Pons (tissue), 1 donor: ENCODE data around the gene RASGRP2.
A peak's percentile ranks its signal among the peaks of the same experiment; 100 is the strongest.

Source experiments
- DNase-seq: peaks from one replicate; pipeline ENCODE4 v3.0.0-alpha.2; 2016; ENCODE audit warnings: low spot score

The RASGRP2 gene

DNA sequence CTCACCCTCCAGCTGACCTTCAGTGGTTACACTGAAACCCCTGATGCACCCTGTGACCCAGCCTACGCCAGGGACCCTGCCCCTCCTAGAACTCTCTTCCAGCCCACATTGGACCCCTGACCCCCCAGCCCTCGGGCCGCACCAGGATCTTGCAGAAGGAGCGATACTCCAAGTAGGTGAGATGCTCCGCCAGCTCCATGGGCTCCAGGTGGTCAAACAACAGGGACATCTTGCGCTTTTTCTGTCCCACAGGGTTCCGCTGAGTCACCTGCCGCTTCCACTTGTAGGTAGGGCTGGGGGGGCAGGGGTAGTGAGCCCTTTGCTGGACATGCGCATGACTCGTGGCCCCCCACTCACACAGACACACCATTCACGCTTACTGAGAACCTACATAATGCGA lies 4.1 kb downstream of the RASGRP2 start:
- DNase-seq = no peak

DNA sequence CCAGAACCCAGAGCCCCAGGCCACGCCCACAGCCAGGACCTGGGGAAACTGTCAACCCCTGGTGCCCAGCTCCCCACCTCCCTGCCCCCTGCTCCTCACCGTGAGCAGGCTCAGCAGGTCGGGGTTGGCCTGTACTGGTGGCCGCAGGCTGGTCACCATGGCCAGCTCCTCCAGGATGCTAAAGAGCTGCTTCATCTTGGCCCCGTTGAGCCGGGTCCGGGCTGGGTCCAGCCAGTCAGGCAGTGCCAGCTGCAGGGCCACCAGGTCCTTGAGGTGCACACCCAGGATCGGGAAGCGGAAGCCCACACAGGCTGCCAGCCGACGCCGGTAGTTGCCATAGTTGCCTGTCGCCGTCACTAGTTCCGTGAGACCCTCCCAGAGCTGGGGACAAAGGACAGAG lies 7.3 kb downstream of the RASGRP2 start:
- DNase-seq = no peak

DNA sequence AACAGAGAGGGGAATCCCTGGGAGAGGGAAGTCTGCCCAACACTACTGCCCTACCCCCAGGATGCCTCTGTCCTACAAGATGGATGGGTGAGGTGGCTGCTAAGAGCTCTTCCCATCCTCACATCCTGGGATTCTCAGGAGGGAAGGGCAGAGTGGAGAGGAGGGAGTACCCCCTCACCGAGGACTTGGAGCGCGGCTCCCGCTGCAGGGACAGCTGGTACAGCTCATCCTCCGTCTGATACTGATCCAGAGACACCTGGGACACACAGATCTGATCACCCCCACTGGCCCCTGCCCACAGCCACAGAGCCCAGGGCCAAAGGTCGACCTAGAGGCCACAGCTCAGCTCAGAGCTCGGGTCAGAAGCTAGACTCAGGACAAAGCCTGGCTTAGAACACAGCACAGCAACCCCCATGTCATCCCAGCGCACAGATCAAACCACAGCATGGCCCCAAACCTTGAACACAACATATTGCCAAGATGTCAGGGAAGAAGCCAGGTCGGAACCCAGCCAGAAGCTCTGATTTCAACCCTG lies 8.2 kb downstream of the RASGRP2 start:
- DNase-seq = no peak

DNA sequence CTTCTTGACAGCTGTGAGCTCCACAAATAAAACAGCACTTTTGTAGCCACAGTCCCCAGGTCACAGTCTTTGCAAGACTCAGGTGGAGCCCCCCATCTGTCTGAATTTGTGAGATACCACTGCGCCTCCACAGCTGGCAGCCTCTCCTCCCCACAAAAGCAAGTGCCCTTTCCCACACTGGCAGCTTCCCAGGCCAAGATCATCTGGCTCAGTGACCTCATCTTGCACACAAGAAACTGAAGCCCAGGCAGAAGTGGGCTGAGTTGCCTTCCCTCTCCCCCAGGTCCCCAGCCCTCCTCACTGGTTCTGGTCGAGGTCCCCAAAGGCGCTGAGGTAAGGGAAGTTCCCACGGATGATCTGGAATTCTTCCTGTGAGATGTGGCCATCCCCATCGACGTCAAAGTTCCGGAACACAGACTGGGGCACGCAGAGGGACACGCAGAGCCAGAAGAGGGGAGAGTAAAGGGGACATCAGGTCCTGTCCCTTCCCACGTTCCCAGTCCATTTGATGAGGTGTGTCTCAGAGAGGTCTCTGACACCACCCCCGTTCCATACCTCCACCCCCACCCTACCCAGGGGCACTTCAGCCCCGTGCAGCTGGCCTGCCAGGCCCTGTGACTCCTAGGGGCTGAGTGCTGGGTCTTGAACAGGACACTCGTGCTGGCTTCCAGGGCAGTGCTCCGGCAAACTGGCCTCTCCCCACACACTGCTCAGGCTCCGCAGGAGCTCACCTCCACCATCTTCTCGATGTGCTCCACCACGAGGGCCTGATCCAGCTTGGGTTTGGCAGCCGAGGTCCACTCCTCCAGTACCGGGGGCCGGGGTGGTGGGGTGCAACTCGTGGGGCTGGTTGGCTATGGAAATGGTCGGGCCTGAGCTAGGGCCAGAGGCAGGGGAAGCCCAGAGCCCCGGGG lies 8.9 kb downstream of the RASGRP2 start:
- no peak for DNase-seq

DNA sequence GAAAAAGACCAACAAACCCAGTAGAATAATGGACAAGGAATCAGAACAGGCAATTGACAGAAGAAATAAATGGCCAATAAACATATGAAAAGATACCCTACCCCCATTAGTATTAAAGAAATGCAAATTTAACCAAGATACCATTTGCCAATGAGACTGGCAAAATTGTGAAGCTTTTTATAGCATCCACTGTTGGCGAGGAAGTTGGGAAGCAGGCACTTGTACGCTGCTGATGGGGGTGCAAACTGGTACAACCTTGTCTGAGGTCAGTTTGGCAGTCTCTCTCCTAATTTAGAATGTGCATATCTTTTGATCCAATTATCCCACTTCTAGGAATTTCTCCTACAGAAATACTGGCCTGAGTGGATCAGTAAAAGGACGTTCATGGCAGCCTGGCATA lies 12.3 kb downstream of the RASGRP2 start:
- no peak for DNase-seq

DNA sequence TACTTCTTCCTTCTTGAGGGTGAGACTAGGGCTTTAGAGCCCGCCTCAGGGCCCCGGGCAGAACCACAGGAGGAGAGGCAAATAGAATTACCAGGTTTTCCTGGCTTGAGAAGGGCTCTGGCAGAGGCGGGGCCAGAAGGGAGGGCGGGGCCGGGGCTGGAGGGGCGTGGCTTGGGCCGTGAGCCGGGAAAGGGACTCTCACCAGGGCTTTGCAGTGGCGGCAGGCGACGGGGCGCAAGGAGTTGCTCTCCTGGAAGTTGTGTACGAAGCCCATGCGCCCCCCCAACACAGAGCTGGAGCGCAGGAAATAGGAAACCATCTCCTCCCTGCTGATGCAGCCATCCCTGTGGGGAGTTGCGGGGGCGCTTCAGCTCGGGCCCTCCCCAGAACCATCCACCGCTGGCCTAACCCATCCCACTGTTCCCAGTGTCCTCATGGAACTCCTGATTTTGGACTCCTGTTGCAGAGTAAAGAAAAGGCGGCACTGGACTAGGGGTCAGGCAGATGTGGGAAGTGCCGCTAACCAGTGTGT lies 14.0 kb downstream of the RASGRP2 start:
- DNase-seq = no peak

DNA sequence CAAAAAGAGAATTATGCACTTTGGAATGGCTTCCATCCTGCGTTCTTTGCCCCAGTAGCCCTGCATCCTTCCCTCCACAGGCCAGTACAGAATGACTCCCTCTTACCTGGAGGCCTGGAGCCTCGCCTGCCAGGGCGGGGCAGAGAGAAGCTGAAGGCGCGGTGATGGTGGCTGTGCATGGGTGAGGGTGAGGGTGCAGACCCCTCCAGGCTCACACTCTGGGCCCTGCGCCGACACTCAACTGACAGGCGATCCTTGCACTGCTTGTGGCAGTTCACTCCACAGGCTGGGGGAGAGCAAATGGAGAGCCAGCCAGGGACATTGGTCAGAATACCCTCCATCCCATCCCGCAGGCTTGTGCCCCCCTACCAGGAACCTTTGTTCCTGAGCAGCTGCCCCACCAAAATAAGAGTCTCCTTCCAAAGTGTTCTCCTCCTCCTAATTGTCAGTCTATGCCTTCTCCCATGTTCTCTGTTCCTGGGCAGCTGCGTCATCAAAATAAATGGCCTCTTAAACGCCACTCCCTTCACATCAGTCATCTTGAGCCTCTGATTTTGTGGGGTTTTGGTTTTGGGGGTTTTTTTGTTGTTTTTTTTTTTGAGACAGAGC lies 15.1 kb downstream of the RASGRP2 start:
- DNase-seq = no peak

DNA sequence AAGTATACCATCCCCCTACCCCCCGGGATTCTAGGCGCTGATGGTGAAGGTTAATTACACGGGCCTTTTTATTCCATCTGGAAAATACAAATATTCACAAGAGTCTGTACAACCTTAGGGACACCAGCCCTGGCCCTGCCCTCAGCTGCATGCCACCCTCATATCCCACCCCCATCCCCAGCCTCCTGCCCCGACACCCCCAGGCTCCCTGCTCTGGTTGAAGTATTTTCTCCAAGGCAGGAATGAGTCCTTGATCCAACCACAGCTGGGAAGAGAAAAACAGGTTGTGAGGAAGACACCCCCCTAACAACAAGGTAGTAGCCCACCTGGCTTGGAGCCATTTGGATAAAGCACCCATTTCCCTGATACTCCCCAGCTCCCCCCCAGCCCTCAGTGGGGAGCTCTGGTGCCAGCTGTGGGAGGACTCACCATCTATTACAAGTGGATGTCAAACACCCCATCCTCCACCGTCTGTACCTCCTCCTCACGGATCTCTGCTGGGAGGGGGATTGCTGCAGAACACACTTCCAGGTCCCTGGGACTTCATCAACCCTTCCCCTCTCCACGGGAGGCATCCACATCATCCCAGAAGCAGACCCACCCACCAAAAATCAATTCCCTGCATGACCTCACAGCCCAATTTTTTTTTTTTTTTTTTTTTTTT lies 16.9 kb downstream of the RASGRP2 start:
- no peak for DNase-seq

DNA sequence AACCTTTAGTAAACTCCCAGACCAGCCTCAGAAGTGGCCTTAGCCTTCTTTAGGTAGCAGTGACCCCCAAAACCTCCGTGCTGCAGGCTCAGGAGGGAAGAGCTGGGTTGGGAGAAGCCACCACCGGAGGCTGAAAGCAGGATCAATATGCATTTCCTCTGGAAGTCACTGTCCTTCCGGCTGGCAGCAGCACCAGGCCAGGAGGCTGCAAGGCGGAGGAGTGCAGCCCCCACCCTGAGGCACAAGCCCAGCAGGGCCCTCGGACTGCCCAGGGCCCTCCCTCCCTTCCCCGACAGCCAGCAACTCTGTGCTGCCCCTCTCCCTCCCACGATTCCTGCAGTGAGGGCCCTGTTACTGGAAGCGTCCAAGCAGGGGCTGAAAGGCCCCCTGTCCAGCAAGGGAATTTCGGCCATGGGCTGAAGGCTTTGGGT lies 17.7 kb downstream of the RASGRP2 start:
- no peak for DNase-seq

DNA sequence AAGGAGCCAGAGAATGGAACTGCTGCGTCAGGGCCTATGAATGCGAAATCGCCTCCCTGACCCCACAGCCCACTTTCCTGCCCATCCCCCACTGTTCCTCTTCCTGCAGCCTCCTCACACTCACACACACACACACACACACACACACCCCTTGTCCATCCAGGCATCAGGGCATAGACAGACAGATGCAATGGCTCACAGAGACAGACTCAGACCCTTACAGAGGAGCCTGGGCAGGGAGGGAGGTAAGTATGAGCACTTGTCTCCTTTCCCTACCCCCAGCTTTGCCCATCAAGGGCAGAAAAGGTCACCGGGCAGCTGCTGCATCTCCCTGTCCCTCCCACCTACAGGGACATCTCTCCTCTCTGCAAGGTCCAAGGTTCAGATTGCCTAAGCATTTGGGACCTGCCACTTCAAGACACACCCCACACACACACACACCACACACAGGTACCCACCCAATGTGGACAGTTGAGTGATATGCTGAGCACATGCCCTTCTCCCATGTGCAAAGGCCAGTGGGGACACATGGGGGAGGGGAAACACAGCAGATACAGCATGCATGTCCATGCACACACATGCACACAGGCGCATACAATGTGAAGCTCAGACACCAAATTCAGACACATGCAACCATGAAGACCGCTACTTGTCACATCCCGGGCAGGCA lies 18.9 kb downstream of the RASGRP2 start:
- no peak for DNase-seq

DNA sequence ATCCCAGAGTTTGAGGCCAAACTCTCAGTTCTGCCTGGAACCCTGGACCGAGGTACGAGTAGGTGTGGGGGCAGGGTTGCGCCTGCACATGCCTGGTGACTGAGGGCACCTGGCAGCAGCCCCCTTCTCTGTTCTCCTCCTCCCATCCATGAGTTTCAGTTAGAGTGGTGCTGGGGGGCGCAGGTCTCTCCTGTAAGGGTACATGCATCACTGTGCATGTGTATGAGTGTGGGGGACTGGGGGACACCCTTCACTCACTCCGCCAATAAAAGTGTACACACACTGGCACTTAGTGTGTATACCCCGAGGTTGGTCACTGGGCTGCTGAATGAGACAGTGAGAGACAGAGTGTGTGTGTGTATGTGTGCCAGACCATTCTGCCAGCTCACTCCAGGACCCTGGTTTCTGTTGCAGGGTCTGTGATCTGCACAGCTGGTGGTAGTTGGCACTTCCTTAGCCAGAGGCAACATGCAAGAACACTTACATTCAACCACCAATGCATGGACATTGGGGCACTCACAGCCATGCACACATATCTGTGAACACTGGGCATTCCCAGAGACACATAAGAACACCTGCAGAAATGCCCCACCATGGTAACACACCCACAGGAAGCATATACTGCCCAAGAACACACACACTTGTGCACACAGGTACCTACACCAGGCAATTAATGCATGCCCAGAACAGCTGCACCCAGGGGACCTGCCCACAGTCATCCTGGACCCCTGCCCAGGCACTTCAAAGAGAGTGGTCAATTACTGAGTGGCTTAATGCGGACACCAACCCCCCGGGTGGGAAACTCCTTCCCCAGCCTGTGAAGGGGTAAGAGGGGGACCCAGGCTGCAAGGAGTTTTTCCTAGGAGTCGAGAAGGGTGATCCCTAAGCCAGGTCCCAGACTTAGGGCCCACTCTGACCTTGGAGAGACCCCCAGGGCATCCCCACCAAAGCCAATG lies 19.8 kb downstream of the RASGRP2 start:
- no peak for DNase-seq

DNA sequence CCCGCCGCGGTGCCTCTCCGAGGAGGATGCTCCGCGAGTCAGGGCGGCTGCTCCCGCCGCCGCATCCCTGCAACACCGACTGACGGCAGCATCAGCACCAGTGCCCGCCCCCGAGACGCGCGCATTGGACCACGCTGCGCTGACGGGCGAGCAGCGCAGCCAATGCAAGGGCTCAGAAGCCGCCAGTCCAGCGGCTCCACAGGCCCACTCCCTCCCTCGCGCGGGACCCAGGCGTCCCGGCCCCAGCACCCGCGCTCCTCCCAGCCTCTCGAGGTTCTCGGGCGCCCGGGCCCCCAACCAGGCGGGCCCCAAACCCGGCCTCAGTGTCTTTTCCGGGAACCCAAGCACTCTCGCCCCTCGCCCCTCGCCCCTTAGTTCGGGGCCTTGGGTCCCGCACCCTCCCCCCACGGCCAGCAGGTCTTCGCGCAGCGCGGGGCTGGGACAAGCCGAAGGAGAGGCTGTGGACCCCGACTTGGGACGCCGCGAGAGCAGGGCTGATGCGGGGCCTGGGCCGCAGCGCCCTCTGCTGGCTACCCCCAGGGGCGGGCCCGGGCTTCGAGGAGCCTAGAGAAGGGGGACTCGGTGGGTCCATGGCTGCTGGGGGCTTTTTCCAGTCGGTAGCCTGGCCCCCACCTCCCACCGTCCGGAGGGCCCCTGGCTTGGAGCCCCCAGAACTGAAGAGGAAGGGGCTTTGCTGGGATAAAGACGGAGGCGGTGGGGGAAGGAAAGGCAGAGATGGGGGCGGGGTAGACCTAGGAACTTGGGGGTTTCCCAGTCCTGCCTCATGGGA lies 20.6 kb downstream of the RASGRP2 start, which contains the start of gene NRXN2:
Gene NRXN2 (minus strand): TSS at position 81 of the 790 bp plus-strand sequence. CDS start 9,498 bp downstream, outside the sequence.
- DNase-seq = peak; percentile 93

DNA sequence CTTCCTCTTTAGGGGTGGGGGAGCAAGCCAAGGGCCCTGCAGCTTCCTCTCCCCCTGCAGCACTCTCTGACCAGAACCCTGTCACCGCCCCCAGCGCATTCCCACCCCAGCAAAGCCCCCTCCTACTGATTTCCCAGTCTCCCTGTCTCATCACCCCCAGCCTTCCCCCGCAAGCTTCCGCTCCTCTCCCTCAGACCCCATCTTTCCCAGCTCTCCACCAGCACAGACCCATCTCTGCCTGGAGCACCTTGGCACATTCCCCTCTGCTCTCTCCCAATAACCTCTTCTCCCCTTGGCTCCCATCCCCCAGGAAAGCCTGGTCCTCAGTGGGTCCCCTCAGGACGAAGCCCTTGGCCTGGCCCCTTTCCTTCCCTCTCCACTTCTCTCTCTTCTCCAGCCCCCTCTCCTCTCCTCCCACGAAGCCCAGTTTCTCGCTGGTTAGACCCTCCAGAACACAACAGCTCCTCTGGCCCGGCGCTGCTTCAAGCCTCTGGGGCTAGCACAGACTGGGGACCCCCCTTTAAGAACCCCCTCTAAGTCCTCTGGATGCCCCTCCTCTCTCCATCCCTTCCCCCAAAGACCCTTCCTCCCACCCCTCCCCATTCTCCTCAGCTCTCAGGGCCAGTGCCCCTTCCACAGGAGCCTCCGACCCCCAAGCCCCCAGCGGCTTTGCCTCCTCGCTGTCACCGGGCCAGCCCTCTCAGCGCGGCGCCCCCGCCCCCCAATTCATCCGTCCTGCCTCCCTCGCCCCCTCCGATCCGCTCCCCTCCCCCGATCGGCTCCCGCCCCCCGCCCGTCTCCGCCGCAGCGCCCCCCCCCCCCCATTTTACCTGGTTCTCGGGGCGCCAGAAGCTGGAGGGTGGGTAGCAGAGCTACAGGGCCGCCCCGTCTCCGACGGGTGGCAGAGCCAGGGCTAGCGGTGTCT lies 21.5 kb downstream of the RASGRP2 start:
- no peak for DNase-seq

DNA sequence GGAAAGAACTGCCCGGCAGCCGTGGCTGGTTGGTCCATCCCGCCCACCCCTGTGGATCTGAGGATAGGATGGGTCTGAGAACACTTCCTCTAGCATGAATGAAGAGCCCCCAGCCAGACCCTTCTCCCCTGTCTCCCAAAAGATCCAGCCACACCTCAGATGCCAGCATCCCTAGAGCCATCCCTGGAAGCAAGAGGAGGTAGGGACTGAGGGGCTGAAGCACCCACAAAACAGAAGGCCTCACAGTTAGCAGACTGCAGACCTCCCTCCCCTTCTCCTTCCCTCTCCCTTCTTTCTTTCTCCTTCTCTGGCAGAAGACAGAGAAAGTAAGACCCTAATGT lies 22.6 kb downstream of the RASGRP2 start:
- no peak for DNase-seq

DNA sequence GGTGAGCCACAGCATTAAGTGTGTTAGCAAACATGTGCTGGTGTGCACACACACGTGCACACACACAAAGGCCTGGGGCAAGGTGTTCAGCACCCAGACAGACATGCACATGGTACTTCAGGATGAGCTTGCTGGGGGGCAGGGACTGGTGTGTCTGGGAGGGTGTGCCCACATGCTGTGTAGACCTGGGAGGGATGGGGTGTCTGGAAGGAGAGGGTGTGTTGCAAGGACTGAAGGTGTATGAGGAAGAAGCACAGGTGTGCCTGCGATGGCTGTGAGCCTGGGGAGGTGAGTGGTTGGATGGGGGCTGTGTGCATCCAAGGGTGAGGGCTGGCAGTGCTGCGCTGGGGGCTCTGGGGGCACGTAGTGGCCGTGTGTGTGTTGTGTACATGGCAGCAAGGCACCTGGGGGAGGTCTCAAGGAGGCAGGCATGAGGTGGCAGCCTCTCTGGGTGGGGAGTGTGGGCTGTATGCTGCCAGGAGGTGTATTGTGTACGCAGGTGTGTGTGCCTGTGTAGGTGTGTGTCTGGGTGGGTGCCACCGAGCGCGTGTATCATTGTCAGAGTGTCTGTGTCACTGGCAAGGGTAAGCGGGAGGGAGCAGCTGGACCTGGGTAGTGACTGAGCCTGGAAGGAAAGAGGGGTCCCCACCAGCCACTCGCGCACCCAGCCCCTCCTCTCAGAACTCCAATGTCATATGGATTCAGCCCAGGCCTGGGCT lies 23.1 kb downstream of the RASGRP2 start:
- no peak for DNase-seq

DNA sequence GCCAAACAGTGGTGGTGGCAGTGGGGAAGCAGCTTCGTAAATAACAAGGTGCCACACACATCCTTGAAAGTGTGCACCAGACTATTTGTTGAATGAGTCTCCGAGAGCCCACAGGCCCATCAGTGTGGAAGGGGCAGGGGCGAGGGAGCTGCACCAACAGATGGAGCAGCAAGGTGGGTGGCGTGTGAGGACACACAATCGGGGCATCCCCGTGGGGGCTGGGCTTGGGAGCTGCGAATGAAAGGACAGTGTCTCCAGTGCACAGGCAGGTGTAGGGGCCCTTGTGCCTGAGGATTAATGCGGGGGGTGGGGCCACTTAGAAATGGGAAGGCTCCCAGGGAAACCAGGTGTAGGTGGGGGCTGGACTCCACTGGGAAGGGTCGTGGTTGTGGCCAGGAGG lies 23.8 kb downstream of the RASGRP2 start:
- DNase-seq = no peak

DNA sequence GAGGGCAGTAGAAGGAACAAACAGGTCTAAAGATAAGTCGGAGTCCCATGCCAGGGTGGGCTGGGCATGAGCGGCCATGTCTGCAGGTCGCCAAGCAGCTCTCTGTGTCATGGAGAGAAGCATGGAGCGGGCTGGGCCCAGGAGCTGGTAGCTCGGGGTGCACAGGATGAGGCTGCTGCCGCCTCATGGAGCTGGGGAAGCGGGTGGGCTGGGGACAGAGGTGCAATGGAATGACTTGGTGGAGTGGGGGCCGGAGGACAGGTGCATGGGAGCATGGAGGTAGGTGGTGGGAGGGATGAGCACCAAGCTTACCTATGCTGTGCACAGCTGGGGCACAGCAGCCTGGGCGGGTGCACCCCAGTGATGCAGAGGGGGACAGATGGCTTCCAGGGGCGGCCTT lies 24.5 kb downstream of the RASGRP2 start:
- DNase-seq = no peak

DNA sequence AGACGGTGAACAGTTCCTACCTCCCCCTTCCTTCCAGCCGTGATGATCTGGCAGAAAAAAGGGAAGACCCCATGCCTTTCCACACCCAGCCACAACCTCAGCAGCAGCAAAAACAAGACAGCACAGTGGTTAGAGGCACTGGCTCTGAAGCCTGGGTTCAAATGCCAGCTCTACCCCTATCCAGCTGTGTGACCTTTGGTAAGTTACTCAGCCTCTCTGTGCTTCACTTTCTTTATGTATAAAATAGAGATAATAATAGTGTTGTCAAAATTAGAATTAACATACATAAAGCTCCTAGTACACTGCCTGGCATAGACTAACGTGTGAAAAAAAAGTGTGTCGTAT lies 25.2 kb downstream of the RASGRP2 start:
- no peak for DNase-seq
